ENCODE data around the gene FDX2. TPM values are rescaled to one million over a fixed set of nuclear protein-coding genes. Genes with fewer than 3 reads are reported as not detected.
"Not testable (repeated sequence)": the region's sequence is repeated elsewhere in the genome, so short reads cannot be mapped to it uniquely, and the experiment has no call there.

Gene FDX2
- total RNA-seq, 6 experiments from 2014 or later = 8.9 to 17.1 (median 10.7) TPM

- Histone ChIP-seq H3K4me1 (peaks cover 0 to 18% (median 9%) of the 10 kb centered on the region in 4 donors), H3K9me3 (no peaks in the 10 kb centered on the region), H3K4me3 (peak within 1 kb of the TSS in 1 of 3 donors; percentile 10), H3K27ac (peak within 1 kb of the TSS in 1 of 3 donors; percentile 47), H3K27me3 (no peaks in the 10 kb centered on the region), H3K36me3 (no peaks in the 10 kb centered on the region)
- intact Hi-C loops (cut with DNase I) = loop anchor here in 1 of 2 donors (10.0 kb wide), 1 partner anchor 45 kb away; the partner anchor contains the start of gene TYK2
- no peak for TF ChIP-seq POLR2A (IDR thresholded peaks at IDR 0.05)
- TF ChIP-seq, protein P1, sequence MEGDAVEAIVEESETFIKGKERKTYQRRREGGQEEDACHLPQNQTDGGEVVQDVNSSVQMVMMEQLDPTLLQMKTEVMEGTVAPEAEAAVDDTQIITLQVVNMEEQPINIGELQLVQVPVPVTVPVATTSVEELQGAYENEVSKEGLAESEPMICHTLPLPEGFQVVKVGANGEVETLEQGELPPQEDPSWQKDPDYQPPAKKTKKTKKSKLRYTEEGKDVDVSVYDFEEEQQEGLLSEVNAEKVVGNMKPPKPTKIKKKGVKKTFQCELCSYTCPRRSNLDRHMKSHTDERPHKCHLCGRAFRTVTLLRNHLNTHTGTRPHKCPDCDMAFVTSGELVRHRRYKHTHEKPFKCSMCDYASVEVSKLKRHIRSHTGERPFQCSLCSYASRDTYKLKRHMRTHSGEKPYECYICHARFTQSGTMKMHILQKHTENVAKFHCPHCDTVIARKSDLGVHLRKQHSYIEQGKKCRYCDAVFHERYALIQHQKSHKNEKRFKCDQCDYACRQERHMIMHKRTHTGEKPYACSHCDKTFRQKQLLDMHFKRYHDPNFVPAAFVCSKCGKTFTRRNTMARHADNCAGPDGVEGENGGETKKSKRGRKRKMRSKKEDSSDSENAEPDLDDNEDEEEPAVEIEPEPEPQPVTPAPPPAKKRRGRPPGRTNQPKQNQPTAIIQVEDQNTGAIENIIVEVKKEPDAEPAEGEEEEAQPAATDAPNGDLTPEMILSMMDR (IDR thresholded peaks at IDR 0.05) = no peak
- DNase-seq (peak in 1 of 3 donors; percentile 71), ATAC-seq (no peak)
- 40% methylated on average over 3 of the region's 14 CpGs for WGBS (ENCODE audit: insufficient coverage, low coverage, low lambda C conversion rate, missing lambda C conversion rate)
Observed at GRCh38 chr19:10339380-10339960, 23.7 kb upstream of the FDX2 start, which contains the start of gene ICAM3. ICAM3 (minus strand) TSS chr19:10339624; CDS start chr19:10339614, 10 bp downstream.

DNA sequence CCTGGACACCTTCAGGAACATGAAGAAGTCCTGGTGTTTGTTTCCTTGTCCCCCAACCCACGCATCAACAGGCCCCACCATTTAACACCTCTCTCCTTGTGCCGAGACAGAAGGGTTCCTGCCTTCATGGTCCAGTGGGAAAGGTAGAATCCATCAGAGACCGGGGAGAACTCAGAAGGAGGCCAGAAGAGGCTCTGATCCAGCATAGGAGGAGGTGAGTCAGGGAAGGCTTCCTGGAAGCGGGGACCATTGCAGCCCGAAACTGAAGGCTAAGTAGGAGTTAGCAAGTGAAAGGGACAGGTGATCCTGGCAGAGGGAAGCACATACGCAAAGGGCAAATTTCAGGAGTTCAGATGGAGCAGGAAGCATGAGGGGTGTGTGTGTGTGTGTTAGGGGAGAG is 23.1 kb upstream of the FDX2 start:
- DNase-seq (no peak), ATAC-seq (no peak)
- intact Hi-C loops (cut with DNase I) = loop anchor here in 1 of 2 donors (10.0 kb wide), 1 partner anchor 46 kb away; the partner anchor contains the start of gene TYK2
- Histone ChIP-seq H3K27ac (peak overlapping the region in 1 of 3 donors; percentile 47), H3K36me3 (no peaks in the 10 kb centered on the region), H3K27me3 (no peaks in the 10 kb centered on the region), H3K9me3 (no peaks in the 10 kb centered on the region), H3K4me3 (peak overlapping the region in 1 of 3 donors; percentile 10), H3K4me1 (peaks cover 0 to 18% (median 9%) of the 10 kb centered on the region in 4 donors)
- WGBS (ENCODE audit: insufficient coverage, low coverage, low lambda C conversion rate, missing lambda C conversion rate) = 62% methylated on average over 6 of the region's 6 CpGs
- TF ChIP-seq POLR2A (IDR thresholded peaks at IDR 0.05) = no peak
- TF ChIP-seq, protein P1 (IDR thresholded peaks at IDR 0.05) = no peak

DNA sequence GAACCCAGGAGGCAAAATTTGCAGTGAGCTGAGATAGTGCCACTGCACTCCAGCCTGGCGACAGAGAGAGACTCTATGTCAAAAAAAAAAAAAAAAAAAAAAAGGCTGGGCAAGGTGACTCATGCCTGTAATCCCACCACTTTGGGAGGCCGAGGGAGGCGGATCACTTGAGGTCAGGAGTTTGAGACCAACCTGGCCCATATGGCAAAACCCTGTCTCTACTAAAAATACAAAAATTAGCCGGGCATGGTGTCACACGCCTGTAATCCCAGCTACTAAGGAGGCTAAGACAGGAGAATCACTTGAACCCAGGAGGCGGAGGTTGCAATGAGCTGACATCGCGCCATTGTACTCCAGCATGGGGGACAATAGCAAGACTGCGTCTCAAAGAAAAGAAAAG is 20.9 kb upstream of the FDX2 start:
- not testable (repeated sequence) for H3K9me3 ChIP-seq, DNase-seq, H3K36me3 ChIP-seq, H3K27ac ChIP-seq, H3K27me3 ChIP-seq, H3K4me3 ChIP-seq, ATAC-seq
- H3K4me1 ChIP-seq = peaks cover 0 to 27% (median 13%) of the 10 kb centered on the region in 4 donors
- intact Hi-C loops (cut with DNase I) = loop anchor here in 1 of 2 donors (10.0 kb wide), 1 partner anchor 48 kb away; the partner anchor contains the start of gene TYK2
- 100% methylated on average over 6 of the region's 9 CpGs for whole genome bisulfite sequencing (ENCODE audit: insufficient coverage, low coverage, low lambda C conversion rate, missing lambda C conversion rate)

- 76% methylated on average over 11 of the region's 26 CpGs for WGBS (ENCODE audit: insufficient coverage, low coverage, low lambda C conversion rate, missing lambda C conversion rate)
Observed at GRCh38 chr19:10335352-10335985, 19.7 kb upstream of the FDX2 start.

More at GRCh38 chr19:10335352-10335985, 19.7 kb upstream of the FDX2 start:
- peak in 2 of 3 donors; percentile 52 to 72 for DNase-seq
- TF ChIP-seq, protein P1 (IDR thresholded peaks at IDR 0.05) = no peak
- TF ChIP-seq POLR2A (IDR thresholded peaks at IDR 0.05) = peak; percentile 17
- ATAC-seq = peak in 3 of 4 donors; percentile 5 to 57 (median 21)
- Histone ChIP-seq H3K4me3 (peak overlapping the region; percentile 21 to 94 (median 90)), H3K9me3 (no peaks in the 10 kb centered on the region), H3K4me1 (peaks cover 0 to 27% (median 13%) of the 10 kb centered on the region in 4 donors), H3K27me3 (no peaks in the 10 kb centered on the region), H3K36me3 (peaks cover 0 to under 1% (median 0%) of the 10 kb centered on the region in 4 donors), H3K27ac (peak overlapping the region; percentile 33 to 70 (median 54))
- intact Hi-C loops (cut with DNase I) = loop anchor here in 1 of 2 donors (10.0 kb wide), 1 partner anchor 49 kb away; the partner anchor contains the start of gene TYK2

Data from right lobe of liver (tissue), 6 donors.